KMS-11 (cell line): ENCODE data around the gene CST5.
"Not testable (repeated sequence)": the region's sequence is repeated elsewhere in the genome, so short reads cannot be mapped to it uniquely, and the experiment has no call there.

ENCODE experiments used
- H2AFZ ChIP-seq: fragments of 200-600 bp; sonication (generic); 2 replicates; pipeline ENCODE4 v1.6.1; 2016; ENCODE audit warnings: antibody characterized with exemption, mixed run types, low read depth
- H3K27ac ChIP-seq: fragments of 200-600 bp; sonication (generic); 2 replicates; pipeline ENCODE4 v1.6.1; 2016; ENCODE audit warnings: mild to moderate bottlenecking, mixed run types
- H3K27me3 ChIP-seq: fragments of 200-600 bp; sonication (generic); 2 replicates; pipeline ENCODE4 v1.6.1; 2017; ENCODE audit warnings: mild to moderate bottlenecking, low read depth, mixed run types, moderate library complexity; ENCODE audit not compliant: insufficient read depth
- H3K36me3 ChIP-seq: fragments of 200-600 bp; sonication (generic); 2 replicates; pipeline ENCODE4 v1.6.1; 2017; ENCODE audit warnings: mild to moderate bottlenecking, mixed run types; ENCODE audit not compliant: insufficient read depth
- H3K4me1 ChIP-seq: fragments of 200-600 bp; sonication (generic); 2 replicates; pipeline ENCODE4 v1.6.1; 2016; ENCODE audit warnings: mild to moderate bottlenecking, low read depth, mixed run types; ENCODE audit not compliant: poor library complexity, severe bottlenecking
- H3K4me2 ChIP-seq: fragments of 200-600 bp; sonication (generic); 2 replicates; pipeline ENCODE4 v1.7.0; 2016; ENCODE audit warnings: mild to moderate bottlenecking, mixed run types
- H3K4me3 ChIP-seq: fragments of 200-600 bp; sonication (generic); IDR thresholded peaks from 2 replicates; pipeline ENCODE4 v1.6.1; 2017; ENCODE audit warnings: low read depth, low read length, mixed read lengths; ENCODE audit not compliant: insufficient read depth
- H3K79me2 ChIP-seq: fragments of 200-600 bp; sonication (generic); 2 replicates; pipeline ENCODE4 v1.6.1; 2016; ENCODE audit warnings: low read depth, mixed run types; ENCODE audit not compliant: insufficient read depth
- H3K9ac ChIP-seq: fragments of 200-600 bp; sonication (generic); 2 replicates; pipeline ENCODE4 v1.6.1; 2016; ENCODE audit warnings: mild to moderate bottlenecking, mixed run types
- H4K20me1 ChIP-seq: fragments of 200-600 bp; sonication (generic); 2 replicates; pipeline ENCODE4 v1.6.1; 2016; ENCODE audit warnings: mild to moderate bottlenecking, mixed run types; ENCODE audit not compliant: insufficient read depth
- TF ChIP-seq, protein P1 (sequence below): fragments of 200-600 bp; sonication (generic); conservative IDR thresholded peaks from 2 replicates; pipeline ENCODE4 v1.6.1; 2017; ENCODE audit warnings: low read depth, mild to moderate bottlenecking, antibody characterized with exemption, low read length, moderate library complexity, mixed read lengths

Gene CST5

DNA sequence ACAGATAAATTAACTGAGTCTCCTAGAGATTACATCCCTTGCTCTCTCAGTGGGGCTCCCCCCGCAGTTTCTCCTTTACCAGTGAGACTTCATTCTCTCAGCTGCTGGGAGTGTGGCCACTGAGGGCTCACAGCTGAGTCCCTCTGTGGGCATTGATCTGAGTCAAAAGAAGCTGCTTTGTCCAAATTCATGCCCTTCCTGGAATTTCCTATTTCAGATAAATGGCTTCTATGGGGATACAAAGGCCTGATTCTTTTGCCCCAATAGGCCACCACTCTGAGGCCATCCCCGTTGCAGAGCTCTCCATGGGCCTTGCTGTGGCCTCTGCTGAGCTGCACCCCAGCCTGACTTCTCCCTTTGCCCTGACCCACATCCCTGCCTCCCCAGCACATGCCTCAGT lies 10.0 kb downstream of the CST5 start:
- Histone ChIP-seq H3K27ac (no peak overlapping the region), H4K20me1 (no peaks in the 10 kb centered on the region), H3K4me2 (no peak overlapping the region), H3K9ac (no peak overlapping the region), H3K36me3 (no peaks in the 10 kb centered on the region), H3K4me1 (no peaks in the 10 kb centered on the region), H3K4me3 (no peak overlapping the region), H3K79me2 (no peaks in the 10 kb centered on the region), H3K27me3 (no peaks in the 10 kb centered on the region), H2AFZ (no peak overlapping the region)
- TF ChIP-seq, protein P1, sequence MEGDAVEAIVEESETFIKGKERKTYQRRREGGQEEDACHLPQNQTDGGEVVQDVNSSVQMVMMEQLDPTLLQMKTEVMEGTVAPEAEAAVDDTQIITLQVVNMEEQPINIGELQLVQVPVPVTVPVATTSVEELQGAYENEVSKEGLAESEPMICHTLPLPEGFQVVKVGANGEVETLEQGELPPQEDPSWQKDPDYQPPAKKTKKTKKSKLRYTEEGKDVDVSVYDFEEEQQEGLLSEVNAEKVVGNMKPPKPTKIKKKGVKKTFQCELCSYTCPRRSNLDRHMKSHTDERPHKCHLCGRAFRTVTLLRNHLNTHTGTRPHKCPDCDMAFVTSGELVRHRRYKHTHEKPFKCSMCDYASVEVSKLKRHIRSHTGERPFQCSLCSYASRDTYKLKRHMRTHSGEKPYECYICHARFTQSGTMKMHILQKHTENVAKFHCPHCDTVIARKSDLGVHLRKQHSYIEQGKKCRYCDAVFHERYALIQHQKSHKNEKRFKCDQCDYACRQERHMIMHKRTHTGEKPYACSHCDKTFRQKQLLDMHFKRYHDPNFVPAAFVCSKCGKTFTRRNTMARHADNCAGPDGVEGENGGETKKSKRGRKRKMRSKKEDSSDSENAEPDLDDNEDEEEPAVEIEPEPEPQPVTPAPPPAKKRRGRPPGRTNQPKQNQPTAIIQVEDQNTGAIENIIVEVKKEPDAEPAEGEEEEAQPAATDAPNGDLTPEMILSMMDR: no peak

DNA sequence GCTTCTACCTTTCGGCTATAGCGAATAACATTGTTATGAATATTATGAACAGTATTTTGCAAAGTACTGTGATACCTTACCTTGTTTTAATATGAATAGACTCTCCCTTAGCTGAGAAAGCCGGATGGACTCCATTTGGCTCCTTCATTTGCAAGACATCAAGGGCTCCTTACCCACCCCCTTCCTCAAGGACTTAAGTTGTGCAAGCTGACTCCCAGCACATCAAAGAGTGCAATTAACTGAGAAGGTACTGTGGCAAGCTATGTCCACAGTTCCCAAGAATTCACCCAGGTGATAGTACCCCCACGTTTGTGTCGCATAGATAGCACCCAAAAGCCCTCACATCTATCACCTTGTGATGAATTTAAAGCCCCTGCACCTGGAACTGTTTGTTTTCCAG lies 11.2 kb downstream of the CST5 start:
- Histone ChIP-seq H3K79me2 (no peaks in the 10 kb centered on the region), H3K4me1 (no peaks in the 10 kb centered on the region), H4K20me1 (no peaks in the 10 kb centered on the region), H3K4me3 (no peak overlapping the region), H3K9ac (no peak overlapping the region), H3K27ac (no peak overlapping the region), H3K27me3 (no peaks in the 10 kb centered on the region), H3K36me3 (no peaks in the 10 kb centered on the region), H2AFZ (no peak overlapping the region), H3K4me2 (no peak overlapping the region)
- TF ChIP-seq, protein P1: no peak

DNA sequence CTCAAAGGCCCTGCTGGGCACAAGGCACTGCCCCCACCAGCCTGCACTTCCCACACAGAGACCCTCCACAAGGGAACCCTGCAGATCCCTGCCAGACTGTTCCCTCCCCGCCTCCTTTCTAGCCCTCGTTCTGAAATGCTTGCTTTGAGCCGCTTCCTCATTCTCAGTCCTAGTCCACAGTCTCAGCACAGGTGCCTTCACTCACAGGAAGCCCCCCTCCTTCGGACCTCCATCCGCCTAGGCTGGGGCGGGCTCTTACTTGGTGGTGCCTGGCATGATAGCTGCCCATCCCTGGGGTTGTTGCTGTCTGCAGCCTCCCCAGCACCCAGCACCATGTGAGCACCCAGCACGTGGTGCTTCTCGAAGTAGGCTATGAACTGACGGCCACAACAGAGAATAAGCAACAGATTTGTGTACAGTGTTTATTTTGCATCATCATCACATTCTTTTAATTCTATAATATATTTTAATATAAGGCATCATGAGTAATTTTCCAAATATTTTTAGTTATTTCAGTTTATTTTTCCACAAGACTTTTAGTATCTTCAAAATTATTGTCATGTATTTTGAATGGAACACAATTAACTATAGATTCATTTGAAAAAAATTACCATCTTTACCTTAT lies 12.3 kb downstream of the CST5 start:
- TF ChIP-seq, protein P1: no peak
- H4K20me1 ChIP-seq: no peaks in the 10 kb centered on the region
- H3K27me3 ChIP-seq: no peaks in the 10 kb centered on the region
- no peak overlapping the region for H3K27ac ChIP-seq
- H3K9ac ChIP-seq: no peak overlapping the region
- no peaks in the 10 kb centered on the region for H3K4me1 ChIP-seq
- no peak overlapping the region for H3K4me2 ChIP-seq
- H3K36me3 ChIP-seq: no peaks in the 10 kb centered on the region
- H3K79me2 ChIP-seq: no peaks in the 10 kb centered on the region
- H2AFZ ChIP-seq: no peak overlapping the region
- no peak overlapping the region for H3K4me3 ChIP-seq

DNA sequence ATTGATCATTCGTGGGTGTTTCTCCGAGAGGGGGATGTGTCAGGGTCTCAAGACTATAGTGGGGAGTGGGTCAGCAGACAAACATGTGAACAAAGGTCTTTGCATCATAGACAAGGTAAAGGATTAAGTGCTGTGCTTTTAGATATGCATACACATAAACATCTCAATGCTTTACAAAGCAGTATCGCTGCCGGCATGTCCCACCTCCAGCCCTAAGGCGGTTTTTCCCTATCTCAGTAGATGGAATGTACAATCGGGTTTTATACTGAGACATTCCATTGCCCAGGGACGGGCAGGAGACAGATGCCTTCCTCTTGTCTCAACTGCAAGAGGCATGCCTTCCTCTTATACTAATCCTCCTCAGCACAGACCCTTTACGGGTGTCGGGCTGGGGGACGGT lies 18.8 kb downstream of the CST5 start:
- not testable (repeated sequence) for H3K27ac ChIP-seq, H3K36me3 ChIP-seq, H3K79me2 ChIP-seq, H3K4me1 ChIP-seq, H4K20me1 ChIP-seq, H3K27me3 ChIP-seq, H2AFZ ChIP-seq, H3K4me2 ChIP-seq, H3K4me3 ChIP-seq, H3K9ac ChIP-seq

DNA sequence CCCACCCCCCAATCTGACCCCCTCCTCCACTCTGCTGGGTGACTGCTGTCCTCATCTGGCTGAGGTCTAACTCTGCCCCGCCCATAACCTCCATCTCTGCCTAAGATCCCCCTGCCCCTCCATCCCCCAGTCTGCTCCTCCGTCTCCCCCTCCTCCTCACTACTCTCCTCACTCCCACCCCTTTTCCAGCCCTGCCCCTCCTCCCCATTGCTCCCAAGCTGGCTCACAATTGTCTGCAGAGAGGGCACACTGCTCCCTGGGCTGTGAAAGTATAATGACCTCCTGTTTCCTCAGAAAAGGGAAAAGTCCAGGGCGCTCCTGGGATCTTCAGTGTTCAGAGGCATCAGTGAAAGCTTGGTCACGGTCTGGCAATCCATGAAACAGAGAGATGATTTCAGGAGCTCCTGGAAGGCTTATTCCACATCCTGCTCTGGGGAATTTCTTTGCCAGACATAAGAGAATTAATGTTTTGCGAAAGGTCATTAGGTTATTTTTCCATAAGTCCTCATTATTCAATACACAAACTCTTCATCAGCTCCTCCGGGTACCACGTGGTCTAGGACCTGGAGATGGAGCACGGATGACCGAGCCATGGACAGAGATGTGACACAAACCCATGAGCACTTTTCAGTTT lies 21.5 kb downstream of the CST5 start:
- Histone ChIP-seq H3K4me3 (no peak overlapping the region), H3K4me1 (no peaks in the 10 kb centered on the region), H3K27me3 (no peaks in the 10 kb centered on the region), H3K9ac (no peak overlapping the region), H3K27ac (no peak overlapping the region), H4K20me1 (no peaks in the 10 kb centered on the region), H3K36me3 (no peaks in the 10 kb centered on the region), H2AFZ (no peak overlapping the region), H3K79me2 (no peaks in the 10 kb centered on the region), H3K4me2 (no peak overlapping the region)
- TF ChIP-seq, protein P1: no peak
